Neural progenitor cell (in vitro differentiated cells): Measurements from ENCODE around the gene ACLY.

ENCODE experiments used
- CTCF ChIP-seq: fragments of 200-600 bp; sonication (generic); IDR thresholded peaks from 2 replicates; pipeline ENCODE4 v1.5.1; 2017; ENCODE audit warnings: antibody characterized with exemption, mild to moderate bottlenecking
- EZH2 ChIP-seq: fragments of 200-600 bp; sonication (generic); IDR thresholded peaks from 2 replicates; pipeline ENCODE4 v1.6.1; 2017; ENCODE audit warnings: antibody characterized with exemption, mild to moderate bottlenecking, moderate library complexity
- EZH2phosphoT487 ChIP-seq: fragments of 200-600 bp; sonication (generic); IDR thresholded peaks from 2 replicates; pipeline ENCODE4 v1.6.1; 2017; ENCODE audit warnings: antibody characterized with exemption

GRCh38 chr17:41943492-41943891 lies 24.7 kb upstream of the ACLY start:
- TF ChIP-seq EZH2 (no peak), CTCF (no peak), EZH2phosphoT487 (no peak)
